ENCODE results near the gene TAB2. TPM values are rescaled to one million over a fixed set of nuclear protein-coding genes. Genes with fewer than 3 reads are reported as not detected.
"Not testable (repeated sequence)": the region's sequence is repeated elsewhere in the genome, so short reads cannot be mapped to it uniquely, and the experiment has no call there.

TAB2 gene
- total RNA-seq, 1 donor from 2014 or later = 20.5 TPM

- Histone ChIP-seq H3K36me3 (ENCODE audit: control insufficient read depth, insufficient read depth, low read length) (no peaks in the 10 kb centered on the region), H3K27me3 (ENCODE audit: control insufficient read depth, insufficient read depth, low read length) (no peaks in the 10 kb centered on the region), H3K4me3 (ENCODE audit: low read depth, low read length) (peak overlapping the region; percentile 94)
- no peak for TF ChIP-seq CTCF (IDR thresholded peaks at IDR 0.05; ENCODE audit: insufficient read depth, low read length, severe bottlenecking)
- DNase-seq (ENCODE audit: low read depth) (peak; percentile 55), FAIRE-seq (no peak)
Measured at GRCh38 chr6:149319422-149319821, 1.9 kb downstream of the TAB2 start.

GRCh38 chr6:149320016-149320415 lies 2.5 kb downstream of the TAB2 start:
- not testable (repeated sequence) for H3K27me3 ChIP-seq (ENCODE audit: control insufficient read depth, insufficient read depth, low read length); H3K36me3 ChIP-seq (ENCODE audit: control insufficient read depth, insufficient read depth, low read length); FAIRE-seq; DNase-seq (ENCODE audit: low read depth); H3K4me3 ChIP-seq (ENCODE audit: low read depth, low read length)

GRCh38 chr6:149320796-149321195 lies 3.3 kb downstream of the TAB2 start:
- FAIRE-seq (no peak), DNase-seq (ENCODE audit: low read depth) (no peak)
- Histone ChIP-seq H3K27me3 (ENCODE audit: control insufficient read depth, insufficient read depth, low read length) (no peaks in the 10 kb centered on the region), H3K36me3 (ENCODE audit: control insufficient read depth, insufficient read depth, low read length) (no peaks in the 10 kb centered on the region), H3K4me3 (ENCODE audit: low read depth, low read length) (no peak overlapping the region)
- no peak for TF ChIP-seq CTCF (IDR thresholded peaks at IDR 0.05; ENCODE audit: insufficient read depth, low read length, severe bottlenecking)

- FAIRE-seq (no peak), DNase-seq (ENCODE audit: low read depth) (no peak)
- no peaks in the 10 kb centered on the region for H3K27me3 ChIP-seq (ENCODE audit: control insufficient read depth, insufficient read depth, low read length)
- no peak for TF ChIP-seq CTCF (IDR thresholded peaks at IDR 0.05; ENCODE audit: insufficient read depth, low read length, severe bottlenecking)
- no peak overlapping the region for H3K4me3 ChIP-seq (ENCODE audit: low read depth, low read length)
- no peaks in the 10 kb centered on the region for H3K36me3 ChIP-seq (ENCODE audit: control insufficient read depth, insufficient read depth, low read length)
Measured at GRCh38 chr6:149323353-149323752, 5.8 kb downstream of the TAB2 start.

GRCh38 chr6:149323925-149324324 lies 6.4 kb downstream of the TAB2 start:
- DNase-seq (ENCODE audit: low read depth) (no peak), FAIRE-seq (no peak)
- H3K27me3 ChIP-seq (ENCODE audit: control insufficient read depth, insufficient read depth, low read length) = no peaks in the 10 kb centered on the region
- no peaks in the 10 kb centered on the region for H3K36me3 ChIP-seq (ENCODE audit: control insufficient read depth, insufficient read depth, low read length)
- TF ChIP-seq CTCF (IDR thresholded peaks at IDR 0.05; ENCODE audit: insufficient read depth, low read length, severe bottlenecking) = no peak
- H3K4me3 ChIP-seq (ENCODE audit: low read depth, low read length) = no peak overlapping the region

- Histone ChIP-seq H3K4me3 (ENCODE audit: low read depth, low read length) (no peak overlapping the region), H3K36me3 (ENCODE audit: control insufficient read depth, insufficient read depth, low read length) (no peaks in the 10 kb centered on the region), H3K27me3 (ENCODE audit: control insufficient read depth, insufficient read depth, low read length) (no peaks in the 10 kb centered on the region)
- no peak for TF ChIP-seq CTCF (IDR thresholded peaks at IDR 0.05; ENCODE audit: insufficient read depth, low read length, severe bottlenecking)
- DNase-seq (ENCODE audit: low read depth) = no peak
- no peak for FAIRE-seq
Measured at GRCh38 chr6:149324428-149324827, 6.9 kb downstream of the TAB2 start.

Data from bronchial epithelial cell (primary cell).